ENCODE results near the gene NDUFC2. TPM values are rescaled to one million over a fixed set of nuclear protein-coding genes. Genes with fewer than 3 reads are reported as not detected.

NDUFC2 gene
- total and polyA plus RNA-seq, 2 of the 13 experiments (the other 11 are each of a cell fraction or from before 2014, with no cell fraction given) = 256 to 363 TPM

DNA sequence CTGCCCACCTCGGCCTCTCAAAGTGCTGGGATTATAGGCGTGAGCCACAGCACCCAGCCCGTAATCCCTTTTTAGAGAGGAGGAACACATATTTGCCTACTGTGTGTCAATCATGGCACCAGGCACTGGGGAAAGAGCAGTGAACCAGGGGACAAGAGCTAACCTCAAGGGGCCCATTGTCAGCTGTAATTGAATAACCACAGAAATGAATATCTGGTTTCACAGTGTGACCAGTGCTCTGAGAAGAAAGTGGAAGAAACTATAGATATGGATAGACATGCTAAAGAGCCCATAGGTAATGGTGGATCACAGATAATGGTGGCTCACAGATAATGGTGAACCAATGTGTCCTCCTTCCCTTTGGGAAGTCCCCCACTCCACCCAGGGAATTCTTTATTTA is 48.0 kb downstream of the NDUFC2 start (continued):
- no peak for TF ChIP-seq ZNF775 (CRISPR knock-in tag; IDR thresholded peaks at IDR 0.05; ENCODE audit: borderline replicate concordance)
- no peak for TF ChIP-seq ZNF83 (CRISPR knock-in tag; IDR thresholded peaks at IDR 0.05; ENCODE audit: borderline replicate concordance)
- TF ChIP-seq ZBTB42 (CRISPR knock-in tag; IDR thresholded peaks at IDR 0.05) = no peak
- TF ChIP-seq, protein P1, sequence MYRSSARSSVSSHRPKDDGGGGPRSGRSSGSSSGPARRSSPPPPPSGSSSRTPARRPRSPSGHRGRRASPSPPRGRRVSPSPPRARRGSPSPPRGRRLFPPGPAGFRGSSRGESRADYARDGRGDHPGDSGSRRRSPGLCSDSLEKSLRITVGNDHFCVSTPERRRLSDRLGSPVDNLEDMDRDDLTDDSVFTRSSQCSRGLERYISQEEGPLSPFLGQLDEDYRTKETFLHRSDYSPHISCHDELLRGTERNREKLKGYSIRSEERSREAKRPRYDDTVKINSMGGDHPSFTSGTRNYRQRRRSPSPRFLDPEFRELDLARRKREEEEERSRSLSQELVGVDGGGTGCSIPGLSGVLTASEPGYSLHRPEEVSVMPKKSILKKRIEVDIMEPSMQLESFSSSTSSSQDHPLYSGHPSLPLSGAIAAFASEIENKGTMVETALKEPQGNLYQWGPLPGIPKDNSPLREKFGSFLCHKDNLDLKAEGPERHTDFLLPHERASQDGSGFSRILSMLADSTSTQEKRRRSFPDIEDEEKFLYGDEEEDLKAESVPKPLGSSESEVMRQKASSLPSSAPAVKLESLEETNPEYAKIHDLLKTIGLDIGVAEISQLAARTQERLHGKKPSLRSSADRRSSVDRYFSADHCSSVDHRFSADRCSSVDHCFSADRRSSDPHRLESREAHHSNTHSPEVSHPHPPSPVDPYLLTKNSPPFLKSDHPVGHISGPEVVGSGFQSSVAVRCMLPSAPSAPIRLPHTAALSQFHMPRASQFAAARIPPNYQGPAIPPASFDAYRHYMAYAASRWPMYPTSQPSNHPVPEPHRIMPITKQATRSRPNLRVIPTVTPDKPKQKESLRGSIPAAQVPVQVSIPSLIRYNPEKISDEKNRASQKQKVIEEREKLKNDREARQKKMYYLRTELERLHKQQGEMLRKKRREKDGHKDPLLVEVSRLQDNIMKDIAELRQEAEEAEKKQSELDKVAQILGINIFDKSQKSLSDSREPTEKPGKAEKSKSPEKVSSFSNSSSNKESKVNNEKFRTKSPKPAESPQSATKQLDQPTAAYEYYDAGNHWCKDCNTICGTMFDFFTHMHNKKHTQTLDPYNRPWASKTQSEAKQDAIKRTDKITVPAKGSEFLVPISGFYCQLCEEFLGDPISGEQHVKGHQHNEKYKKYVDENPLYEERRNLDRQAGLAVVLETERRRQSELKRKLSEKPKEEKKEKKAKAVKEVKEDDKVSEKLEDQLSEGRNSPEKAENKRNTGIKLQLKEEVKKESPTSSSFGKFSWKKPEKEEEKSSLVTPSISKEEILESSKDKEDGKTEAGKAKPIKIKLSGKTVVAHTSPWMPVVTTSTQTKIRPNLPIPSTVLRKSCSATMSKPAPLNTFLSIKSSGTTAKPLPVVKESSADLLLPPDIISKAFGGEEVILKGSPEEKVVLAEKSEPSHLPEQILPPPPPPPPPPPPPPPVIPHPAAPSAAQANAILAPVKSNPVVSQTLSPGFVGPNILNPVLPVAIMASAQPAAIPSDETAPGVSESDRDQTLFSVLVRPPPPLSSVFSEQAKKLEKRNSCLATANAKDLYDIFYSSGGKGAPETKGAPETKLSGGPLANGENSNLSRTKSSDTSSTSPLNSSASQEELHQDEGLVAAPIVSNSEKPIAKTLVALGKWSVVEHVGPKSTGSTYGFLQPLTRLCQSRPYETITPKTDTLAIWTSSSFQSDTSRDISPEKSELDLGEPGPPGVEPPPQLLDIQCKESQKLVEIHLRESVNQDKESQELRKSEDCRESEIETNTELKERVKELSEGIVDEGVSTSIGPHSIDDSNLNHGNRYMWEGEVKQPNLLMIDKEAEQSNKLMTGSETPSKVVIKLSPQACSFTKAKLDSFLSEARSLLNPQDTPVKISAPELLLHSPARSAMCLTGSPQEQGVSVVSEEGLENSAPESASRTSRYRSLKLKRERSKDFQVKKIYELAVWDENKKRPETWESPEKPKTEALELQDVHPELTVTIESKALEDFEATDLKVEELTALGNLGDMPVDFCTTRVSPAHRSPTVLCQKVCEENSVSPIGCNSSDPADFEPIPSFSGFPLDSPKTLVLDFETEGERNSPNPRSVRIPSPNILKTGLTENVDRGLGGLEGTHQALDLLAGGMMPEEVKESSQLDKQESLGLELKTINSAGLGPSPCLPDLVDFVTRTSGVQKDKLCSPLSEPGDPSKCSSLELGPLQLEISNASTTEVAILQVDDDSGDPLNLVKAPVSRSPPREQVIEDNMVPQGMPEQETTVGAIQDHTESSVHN (CRISPR knock-in tag; IDR thresholded peaks at IDR 0.05) = no peak
- TF ChIP-seq ZKSCAN1 (IDR thresholded peaks at IDR 0.05; ENCODE audit: low read length) = peak; percentile 78; the same call in 1 of the 2 replicates
- 0 out of 2 replicates have a peak, but pooled peaks have one; percentile 47 for TF ChIP-seq SMAD9 (CRISPR knock-in tag; IDR thresholded peaks at IDR 0.05)
- TF ChIP-seq MYNN (CRISPR knock-in tag; IDR thresholded peaks at IDR 0.05; ENCODE audit: low read depth) = no peak
